Measurements from ENCODE around the gene SYNC.
"Not testable (repeated sequence)": the region's sequence is repeated elsewhere in the genome, so short reads cannot be mapped to it uniquely, and the experiment has no call there.

SYNC gene

DNA sequence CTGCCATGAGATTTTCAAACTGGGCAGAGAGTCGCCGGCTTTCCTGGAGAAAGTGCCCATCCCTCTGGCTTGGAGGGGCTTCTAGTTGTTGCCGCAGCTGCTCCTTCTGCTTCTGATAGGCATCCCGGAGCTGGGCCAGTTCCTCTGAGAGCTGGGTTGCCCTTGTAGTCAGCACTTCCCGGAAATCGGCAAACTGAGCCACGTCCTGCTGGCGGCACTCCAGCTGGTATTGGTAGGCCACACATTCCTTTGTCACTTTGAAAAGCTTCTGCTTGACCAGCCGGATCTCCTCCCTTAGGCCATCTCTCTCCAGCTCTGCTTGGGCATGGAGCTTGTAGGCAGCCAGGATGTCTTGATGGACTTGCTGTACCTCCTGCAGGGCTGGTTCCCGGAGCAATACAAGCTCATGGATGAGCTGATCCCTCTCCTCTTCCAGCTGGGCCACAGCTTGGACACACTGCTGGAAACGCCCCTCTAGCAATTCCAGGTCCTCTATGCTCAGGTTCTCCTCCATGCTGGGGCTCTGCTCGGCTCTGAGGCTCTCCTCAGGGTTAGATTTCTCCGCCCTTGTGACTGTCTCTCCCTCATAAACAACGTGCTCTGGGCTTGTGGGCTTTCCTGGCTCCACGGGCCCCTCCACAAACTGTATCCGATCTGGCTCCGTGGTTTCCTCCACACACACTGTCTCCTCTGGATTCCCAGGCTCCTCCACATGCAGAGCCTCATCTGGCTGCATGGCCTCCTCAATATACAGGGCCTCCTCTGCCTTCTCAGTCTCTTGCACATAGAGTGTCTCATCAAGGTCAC lies 7.3 kb downstream of the SYNC start:
- DNase-seq (ENCODE audit: low read depth in 1 of 2, low spot score in 1 of 2): no peak

DNA sequence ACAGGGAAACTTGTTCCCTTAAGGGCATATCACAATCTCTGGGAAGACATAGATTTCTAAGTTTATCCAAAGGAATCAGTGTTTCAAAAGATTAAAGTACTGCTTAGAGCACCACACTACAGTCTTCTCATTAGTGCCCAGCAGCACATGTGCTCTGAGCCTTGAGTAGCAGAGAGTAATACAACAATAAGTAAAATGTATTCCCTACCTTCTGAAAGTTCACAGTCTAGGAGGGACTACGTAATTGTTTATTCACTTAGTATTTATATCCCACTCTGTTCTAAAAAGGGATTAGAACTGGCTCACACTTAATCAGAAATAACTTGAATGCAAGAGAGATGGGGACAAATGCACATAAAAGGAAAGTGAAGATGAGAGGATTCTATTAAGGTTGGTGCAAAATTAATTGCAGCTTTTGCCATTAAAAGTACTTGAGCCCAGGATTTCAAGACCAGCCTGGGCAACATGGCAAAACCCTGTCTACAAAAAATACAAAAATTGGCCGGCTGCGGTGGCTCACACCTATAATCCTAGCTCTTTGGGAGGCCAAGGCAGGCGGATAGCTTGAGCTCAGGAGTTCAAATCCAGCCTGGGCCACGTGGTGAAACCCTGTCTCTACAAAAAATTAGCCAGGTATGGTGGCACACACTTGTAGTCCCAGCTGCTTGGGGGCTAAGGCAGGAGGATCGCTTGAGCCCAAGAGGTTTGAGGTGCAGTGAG lies 9.0 kb downstream of the SYNC start:
- DNase-seq (ENCODE audit: low read depth in 1 of 2, low spot score in 1 of 2): no peak

DNA sequence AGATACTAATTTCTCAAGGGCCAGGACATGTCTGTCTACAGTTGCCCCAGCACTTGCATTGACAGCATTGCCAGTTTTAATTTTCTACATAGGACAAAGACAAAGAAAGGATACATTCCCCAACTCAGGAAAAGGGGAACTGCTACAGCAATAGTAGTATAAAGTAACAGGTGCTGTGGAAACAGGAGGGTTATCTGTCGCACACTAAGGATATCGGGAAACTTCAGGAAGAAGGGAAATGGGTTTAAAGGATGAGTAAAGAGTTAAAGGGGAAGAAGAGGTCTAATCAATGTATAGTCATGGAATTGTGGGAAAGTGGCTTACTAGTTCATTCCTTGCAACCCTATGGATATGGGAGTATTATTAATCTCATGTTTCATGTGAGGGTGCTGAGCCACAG lies 16.2 kb downstream of the SYNC start:
- no peak for DNase-seq (ENCODE audit: low read depth in 1 of 2, low spot score in 1 of 2)

DNA sequence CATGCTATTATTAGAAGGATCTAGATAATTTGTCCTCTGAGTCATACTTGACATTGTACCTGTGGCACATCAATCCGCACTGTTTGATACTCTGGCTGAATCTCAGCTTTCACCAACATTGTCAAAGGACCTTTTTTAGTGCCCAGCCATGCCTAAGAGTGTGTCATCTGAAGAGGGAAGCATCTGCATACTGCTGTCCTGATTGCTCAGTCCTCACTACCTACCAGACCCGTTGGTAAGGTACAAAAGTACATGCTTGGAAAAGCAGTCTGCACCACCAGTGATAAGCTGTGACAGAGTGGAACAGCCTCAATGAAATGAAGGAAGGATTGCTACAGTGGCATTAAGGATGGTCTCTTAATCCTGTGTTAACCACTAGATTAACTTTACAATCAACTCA lies 17.1 kb downstream of the SYNC start:
- no peak for DNase-seq (ENCODE audit: low read depth in 1 of 2, low spot score in 1 of 2)

DNA sequence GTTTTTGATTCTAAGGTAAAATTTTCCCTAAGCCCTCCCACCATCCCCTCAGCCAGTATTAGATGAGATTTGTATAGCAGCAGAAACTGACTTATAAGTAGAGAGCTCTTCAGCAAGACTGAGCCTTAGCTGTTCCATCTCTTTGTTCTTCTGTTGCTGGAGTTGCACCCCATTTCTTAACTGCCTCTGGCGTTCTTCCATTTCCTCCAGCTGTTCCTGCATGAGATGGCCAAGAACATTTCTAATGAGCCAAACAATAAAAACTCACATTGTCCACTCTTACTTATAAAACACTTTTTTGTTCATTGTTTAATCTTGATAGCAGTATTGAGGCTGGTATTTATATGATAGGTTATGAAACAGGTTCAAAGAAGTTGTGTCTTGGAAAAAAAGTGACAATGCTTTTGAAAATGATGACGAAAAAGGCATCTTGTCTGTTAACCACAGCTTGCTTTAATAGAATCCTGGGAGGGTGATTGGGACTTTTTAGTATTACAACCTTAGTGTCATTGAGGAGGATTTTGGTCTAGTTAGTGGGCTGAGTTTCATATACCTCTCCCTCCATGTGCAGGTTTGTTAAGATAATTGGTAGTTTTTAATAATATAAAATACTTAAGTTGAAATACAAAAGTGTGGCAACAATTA lies 18.3 kb downstream of the SYNC start:
- DNase-seq (ENCODE audit: low read depth in 1 of 2, low spot score in 1 of 2): no peak

DNA sequence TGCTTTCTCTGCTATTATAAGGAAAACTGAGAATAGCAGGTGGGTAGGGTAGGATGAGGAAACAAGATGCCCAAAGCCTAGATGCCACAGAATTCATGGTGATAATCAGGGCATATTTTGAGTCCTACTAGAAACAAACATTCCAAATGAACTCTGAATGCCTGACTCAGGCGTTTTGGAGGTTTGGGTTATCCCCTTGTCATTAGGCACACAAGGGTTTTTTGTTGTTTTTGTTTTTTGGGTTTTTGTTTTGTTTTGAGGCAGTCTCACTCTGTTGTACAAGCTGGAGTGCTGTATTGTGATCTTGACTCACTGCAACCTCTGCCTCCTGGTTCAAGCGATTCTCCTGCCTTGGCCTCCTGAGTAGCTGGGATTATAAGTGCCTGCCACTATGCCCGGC lies 19.2 kb downstream of the SYNC start:
- no peak for DNase-seq (ENCODE audit: low read depth in 1 of 2, low spot score in 1 of 2)

DNA sequence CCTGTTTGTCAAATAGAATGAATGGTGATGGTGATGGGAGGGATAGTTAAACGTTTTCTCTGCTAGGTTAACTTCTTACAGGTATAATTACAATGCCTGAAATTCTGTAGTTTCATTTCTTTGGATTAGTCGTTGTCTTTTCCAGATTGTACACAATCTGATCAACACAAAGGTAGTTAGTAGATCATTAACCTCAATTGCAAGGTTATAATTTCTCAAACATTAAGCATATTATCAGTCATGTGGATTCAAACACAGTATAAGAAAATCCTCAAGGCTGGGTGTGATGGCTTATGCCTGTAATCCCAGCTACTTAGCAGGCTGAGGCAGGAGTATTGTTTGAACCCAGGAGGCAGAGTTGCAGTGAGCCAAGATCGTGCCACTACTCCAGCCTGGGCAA lies 20.6 kb downstream of the SYNC start:
- DNase-seq (ENCODE audit: low read depth in 1 of 2, low spot score in 1 of 2): no peak

DNA sequence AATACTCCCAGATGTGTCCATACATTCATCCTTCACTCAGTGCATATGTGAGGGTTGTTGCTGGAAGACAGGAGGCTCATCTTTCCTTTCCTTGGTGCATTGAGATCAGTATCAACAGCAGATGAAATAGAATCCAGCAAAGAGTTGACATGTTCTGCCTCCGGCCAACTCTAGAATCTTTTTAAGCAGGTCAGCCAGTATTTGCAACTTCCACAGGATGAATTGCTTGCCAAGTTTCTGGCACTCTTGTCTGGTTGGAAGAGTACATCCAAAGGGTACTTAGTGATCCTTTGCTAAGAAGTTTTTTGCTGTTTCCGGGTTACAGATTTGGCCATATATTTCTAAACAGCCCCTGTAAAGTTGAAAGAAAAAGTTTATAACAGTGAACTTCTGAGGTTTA lies 21.1 kb downstream of the SYNC start:
- no peak for DNase-seq (ENCODE audit: low read depth in 1 of 2, low spot score in 1 of 2)

DNA sequence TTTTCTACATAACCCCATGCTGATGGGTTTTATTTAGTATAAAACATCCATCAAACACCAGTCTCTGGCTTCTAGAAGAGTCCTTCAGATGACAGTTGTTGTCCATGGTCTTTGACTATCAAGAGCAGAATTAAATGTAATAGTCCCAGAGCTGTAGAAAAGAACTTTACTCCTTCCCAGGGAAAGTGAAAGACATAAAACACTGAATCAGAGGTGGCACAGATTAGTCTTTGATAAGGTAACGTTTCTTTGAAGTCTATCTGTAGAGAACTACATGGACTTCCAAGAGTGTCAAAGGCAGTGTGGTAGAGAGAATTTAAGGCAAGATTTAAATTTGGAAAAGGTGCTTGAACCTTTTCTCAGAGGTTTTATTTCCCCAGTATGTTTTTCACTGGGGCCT lies 21.9 kb downstream of the SYNC start:
- DNase-seq (ENCODE audit: low read depth in 1 of 2, low spot score in 1 of 2): no peak

DNA sequence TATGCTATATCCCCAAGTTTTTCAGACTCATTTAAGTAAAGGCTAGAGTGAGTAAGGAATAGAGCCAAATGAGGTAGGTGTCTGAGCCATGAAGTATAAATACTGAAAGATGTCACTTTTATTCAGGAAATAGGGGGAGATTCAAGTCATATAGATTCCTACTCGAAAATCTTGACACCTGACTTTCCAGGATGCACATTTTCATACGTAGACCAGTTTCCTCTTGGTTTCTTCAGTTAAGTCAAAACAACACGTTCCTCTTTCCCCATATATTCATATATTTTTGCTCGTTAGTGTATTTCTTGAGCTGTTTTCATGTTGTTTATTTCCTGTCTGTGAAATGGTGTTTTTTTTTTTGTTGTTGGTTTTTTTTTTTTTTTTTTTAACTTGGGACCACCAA lies 22.6 kb downstream of the SYNC start:
- not testable (repeated sequence) for DNase-seq (ENCODE audit: low read depth in 1 of 2, low spot score in 1 of 2)

DNA sequence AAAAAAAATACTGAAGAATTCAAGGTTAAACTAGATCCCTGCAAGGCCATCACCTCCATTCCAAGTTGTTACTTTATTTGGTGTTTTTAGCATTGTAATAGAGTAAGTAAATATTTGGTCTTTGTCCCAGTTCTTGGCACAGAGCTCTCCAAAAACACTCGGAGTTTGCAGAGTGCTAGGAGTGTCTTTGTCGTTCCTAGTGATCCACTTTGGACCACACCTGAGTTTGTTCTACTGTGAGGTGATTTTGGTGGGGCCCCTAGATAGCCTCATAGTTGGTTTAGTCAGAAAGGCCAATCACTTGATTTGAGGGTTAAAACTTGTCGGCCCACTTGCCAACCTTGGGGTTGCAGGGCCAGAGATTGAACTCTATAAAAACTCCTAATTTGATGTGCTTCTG lies 25.6 kb downstream of the SYNC start:
- no peak for DNase-seq (ENCODE audit: low read depth in 1 of 2, low spot score in 1 of 2)

DNA sequence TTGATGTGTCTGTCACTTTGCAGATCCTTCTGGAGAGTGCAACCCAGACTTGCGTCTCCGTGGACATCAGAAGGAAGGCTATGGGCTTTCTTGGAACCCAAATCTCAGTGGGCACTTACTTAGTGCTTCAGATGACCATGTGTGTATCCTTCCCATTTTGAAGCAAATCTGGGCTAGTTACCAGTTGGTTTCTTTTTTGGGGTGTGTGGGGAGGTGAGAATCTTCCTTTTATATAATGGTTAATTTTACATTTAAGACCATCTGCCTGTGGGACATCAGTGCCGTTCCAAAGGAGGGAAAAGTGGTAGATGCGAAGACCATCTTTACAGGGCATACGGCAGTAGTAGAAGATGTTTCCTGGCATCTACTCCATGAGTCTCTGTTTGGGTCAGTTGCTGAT lies 33.9 kb downstream of the SYNC start:
- not testable (repeated sequence) for DNase-seq (ENCODE audit: low read depth in 1 of 2, low spot score in 1 of 2)

DNA sequence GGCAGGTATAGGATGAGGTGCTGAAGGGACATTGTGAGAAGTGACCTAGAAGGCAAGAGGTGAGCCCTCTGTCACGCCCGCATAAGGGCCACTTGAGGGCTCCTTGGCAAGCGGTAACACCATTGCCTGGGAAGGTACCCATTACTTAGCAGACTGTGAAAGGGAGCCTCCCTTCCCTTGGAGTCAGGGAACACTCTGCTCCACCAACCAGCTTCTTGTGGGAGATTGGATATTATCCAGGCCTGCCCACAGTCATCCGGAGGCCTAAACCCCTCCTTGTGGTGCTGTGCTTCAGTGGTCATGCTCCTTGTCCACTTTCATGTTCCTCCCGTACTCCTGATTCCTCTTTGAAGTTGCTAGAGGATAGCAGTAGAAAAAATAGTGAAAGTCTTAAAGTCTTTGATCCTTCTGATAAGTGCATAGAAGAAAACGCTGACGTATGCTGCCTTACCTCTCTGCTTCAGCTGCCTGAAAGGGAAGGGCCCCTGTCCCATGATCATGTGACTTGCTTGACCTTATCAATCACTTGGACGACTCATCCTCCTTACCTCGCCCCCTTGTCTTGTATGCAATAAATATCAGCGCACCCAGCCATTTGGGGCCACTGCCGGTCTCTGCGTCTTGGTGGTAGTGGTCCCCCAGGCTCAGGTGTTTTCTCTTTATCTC lies 35.5 kb downstream of the SYNC start:
- DNase-seq (ENCODE audit: low read depth in 1 of 2, low spot score in 1 of 2): no peak

DNA sequence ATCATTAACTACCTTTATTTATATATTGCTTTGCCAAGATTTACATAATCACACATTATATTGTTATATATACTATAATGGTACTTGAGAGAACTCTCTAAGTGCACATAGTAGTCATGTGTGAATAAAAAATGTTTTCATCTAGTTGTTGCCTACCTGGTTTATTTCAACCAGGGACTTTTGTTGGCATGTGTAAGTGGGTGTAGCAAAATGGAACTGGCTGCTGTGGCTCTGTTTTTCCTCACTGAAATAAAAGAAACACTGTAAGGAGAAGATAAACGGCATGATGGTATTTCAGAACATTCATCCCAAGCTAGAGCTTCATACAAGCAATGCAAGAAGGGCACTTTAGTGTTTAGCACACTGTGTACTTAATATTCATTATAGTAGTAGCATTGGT lies 36.7 kb downstream of the SYNC start:
- DNase-seq (ENCODE audit: low read depth in 1 of 2, low spot score in 1 of 2): no peak

DNA sequence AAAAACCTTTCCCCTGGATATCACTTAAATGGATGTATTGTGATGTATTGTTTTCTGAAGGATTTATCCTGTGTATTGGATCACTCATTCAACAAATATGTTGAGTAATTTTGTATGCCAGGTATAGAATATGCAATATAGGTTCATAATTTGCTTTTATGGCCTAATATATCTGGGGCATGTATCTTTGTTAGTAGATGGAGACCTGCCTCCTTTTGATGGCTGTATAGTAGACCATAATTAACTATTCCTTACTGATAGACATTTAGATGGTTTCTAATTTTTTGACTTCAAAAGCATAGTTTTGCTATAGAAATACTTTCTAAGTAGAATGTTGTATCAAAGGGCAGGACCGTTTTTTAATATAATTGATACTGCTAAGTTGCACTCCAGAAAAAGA lies 43.0 kb downstream of the SYNC start:
- no peak for DNase-seq (ENCODE audit: low read depth in 1 of 2, low spot score in 1 of 2)

DNA sequence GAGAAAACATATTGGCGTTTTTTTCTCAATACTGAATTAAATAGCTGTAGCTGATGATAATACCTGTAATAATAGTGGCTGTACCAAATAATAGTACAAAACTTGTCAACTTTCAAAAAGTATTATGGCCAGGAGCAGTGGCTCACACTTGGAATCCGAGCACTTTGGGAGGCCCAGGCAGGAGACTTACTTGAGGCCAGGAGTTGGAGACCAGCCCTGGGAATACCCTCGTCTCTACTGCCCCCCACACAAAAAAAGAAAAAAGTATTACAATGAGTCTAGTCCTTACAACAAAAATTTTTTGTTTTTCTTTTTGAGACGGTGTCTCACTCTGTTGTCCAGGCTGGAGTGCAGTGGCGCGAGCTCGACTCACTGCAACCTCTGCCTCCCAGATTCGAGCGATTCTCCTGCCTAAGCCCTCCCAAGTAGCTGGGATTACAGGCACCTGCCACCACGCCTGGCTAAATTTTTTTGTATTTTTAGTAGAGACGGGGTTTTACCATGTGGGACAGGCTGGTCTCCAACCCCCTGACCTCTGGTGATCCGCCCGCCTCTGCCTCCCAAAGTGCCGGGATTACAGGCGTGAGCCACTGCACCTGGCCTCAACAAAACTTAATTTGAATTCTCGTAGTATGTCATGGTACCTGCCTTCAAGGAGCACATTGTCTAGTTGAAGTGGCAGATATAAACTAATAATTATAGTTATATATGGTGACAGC lies 50.2 kb downstream of the SYNC start:
- DNase-seq (ENCODE audit: low read depth in 1 of 2, low spot score in 1 of 2): no peak

DNA sequence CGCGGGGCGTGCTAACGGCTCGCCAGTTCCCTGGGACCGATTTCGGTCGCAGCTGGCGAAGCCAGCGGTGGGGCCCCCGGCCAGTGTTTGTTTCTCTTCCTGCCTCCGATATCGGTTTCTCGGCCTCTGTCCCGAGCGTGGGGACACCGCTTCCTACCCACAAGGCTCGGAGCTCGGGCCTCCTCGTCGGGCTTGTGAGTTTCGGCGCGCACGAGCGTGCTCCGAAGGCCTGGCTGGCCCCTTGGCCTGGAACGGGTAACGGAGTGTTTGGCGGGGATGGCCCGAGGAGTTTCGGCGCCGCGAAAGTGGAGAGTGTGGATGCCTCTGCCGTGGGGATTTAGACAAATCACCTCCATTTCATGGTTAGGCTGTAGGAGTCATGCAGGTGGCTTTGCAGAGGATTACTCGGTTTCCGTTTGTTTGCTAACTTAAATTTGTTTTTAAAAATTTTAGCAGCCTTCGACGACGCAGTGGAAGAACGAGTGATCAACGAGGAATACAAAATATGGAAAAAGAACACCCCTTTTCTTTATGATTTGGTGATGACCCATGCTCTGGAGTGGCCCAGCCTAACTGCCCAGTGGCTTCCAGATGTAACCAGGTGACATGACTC lies 51.0 kb downstream of the SYNC start:
- no peak for DNase-seq (ENCODE audit: low read depth in 1 of 2, low spot score in 1 of 2)

DNA sequence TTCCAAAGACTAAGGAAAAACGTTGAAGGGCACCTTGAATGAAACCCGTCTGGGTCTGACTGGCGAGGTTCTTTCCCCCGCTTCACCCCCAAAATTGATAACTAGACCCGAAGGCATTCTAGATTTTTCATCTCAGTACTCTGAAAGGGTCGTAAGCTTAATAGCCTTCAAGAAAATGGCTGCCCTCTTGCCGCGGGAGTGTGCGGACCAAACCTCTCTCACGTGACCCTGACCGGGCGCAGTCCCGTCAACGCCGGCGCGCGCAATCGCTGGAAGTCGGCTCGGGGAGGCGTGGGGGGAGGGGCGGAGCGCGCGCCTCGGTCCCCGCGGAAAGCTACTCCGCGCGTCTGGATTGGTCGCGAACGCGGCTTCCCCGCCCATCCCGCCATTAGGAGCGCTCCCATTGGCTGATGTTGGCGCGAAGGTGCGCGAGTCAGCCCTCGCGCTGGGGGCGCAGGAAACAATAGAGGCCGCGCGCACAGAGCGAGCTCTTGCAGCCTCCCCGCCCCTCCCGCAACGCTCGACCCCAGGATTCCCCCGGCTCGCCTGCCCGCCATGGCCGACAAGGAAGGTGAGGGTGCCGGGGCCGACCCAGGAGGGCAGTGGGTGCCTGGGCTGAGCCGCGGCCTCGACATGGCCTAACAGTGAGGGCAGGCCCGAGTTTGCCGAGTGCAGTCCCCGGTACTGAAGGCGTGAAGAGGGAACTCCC lies 51.7 kb downstream of the SYNC start, which contains the start of gene RBBP4:
Gene RBBP4 (plus strand): TSS at position 457 of the 709 bp plus-strand sequence. CDS start 99 bp downstream, at position 556.
- peak; percentile 94 to 98 for DNase-seq (ENCODE audit: low read depth in 1 of 2, low spot score in 1 of 2)

DNA sequence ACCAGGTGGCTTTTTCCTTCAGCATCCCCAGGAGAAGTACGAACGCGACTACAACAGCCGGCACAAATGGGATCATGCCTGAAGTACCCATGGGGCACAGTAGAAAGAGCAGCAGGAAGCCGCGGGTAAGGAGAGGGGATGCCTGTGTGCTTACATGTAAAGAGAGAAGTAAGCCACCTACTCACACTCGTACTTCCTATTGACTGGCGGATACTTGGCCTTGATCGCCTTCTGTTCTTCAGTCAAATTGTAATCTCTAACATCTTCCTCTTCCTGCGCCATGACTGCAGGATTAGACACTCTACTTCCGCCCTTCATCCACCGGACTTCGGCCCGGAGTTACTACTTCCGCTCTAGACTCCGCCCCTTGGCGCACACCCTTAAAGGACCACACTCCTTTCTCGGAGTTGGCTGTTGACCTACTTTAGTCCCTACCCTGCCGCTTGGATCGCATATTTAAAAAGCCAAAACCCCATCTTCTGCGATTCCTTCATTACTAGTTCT lies 52.3 kb downstream of the SYNC start, which contains the start of gene ZBTB8OS:
Gene ZBTB8OS (minus strand): TSS at position 303 of the 504 bp plus-strand sequence. CDS start 21 bp downstream, at position 282.
- DNase-seq (ENCODE audit: low read depth in 1 of 2, low spot score in 1 of 2): peak; percentile 65 to 87

Data from activated CD4-positive, alpha-beta T cell treated with anti-CD3 and anti-CD28 coated beads, Interleukin-2, amount 50 U/mL, for 24 hours (primary cell).